IMR-90 (cell line): ENCODE results near the gene FGF4.

Source experiments
- BHLHE40 ChIP-seq: fragments of 150-350 bp; IDR thresholded peaks from 2 replicates; pipeline ENCODE4 v1.6.1; 2016; ENCODE audit warnings: mild to moderate bottlenecking, low read depth, low read length
- CEBPB ChIP-seq: IDR thresholded peaks from 2 replicates; pipeline ENCODE4 v1.6.1; 2012; ENCODE audit warnings: low read depth, low read length, improper control_type of control experiment
- CTCF ChIP-seq: conservative IDR thresholded peaks from 2 replicates; pipeline ENCODE4 v1.5.1; 2012; ENCODE audit warnings: mild to moderate bottlenecking, low read depth, low read length, improper control_type of control experiment
- ELK1 ChIP-seq: fragments of 150-350 bp; IDR thresholded peaks from 2 replicates; pipeline ENCODE4 v1.6.1; 2016; ENCODE audit warnings: low read depth, mild to moderate bottlenecking, low read length, moderate library complexity, borderline replicate concordance
- MXI1 ChIP-seq: IDR thresholded peaks from 2 replicates; pipeline ENCODE4 v1.6.1; 2012; ENCODE audit warnings: low read depth, mild to moderate bottlenecking, low read length, moderate library complexity, borderline replicate concordance
- POLR2A ChIP-seq: IDR thresholded peaks from 2 replicates; pipeline ENCODE4 v1.6.1; 2012; ENCODE audit warnings: mild to moderate bottlenecking, low read depth, low read length
- RAD21 ChIP-seq: IDR thresholded peaks from 2 replicates; pipeline ENCODE4 v1.6.1; 2012; ENCODE audit warnings: low read length, improper control_type of control experiment
- SMC3 ChIP-seq: fragments of 150-350 bp; IDR thresholded peaks from 2 replicates; pipeline ENCODE4 v1.6.1; 2016; ENCODE audit warnings: low read depth, mild to moderate bottlenecking, antibody characterized with exemption, low read length, moderate library complexity
- USF2 ChIP-seq: fragments of 150-350 bp; IDR thresholded peaks from 2 replicates; pipeline ENCODE4 v1.6.1; 2017; ENCODE audit warnings: mild to moderate bottlenecking, antibody characterized with exemption, low read length, low read depth

- no peak for TF ChIP-seq MXI1
- no peak for TF ChIP-seq POLR2A
- no peak for TF ChIP-seq CTCF
- no peak for TF ChIP-seq SMC3
- no peak for TF ChIP-seq BHLHE40
- TF ChIP-seq USF2, result peak; percentile 92
- no peak for TF ChIP-seq RAD21
- no peak for TF ChIP-seq ELK1
- no peak for TF ChIP-seq CEBPB
These were observed 24.4 kb upstream of the FGF4 start for GRCh38 chr11:69799582-69799981.
